Activated CD8-positive, alpha-beta memory T cell treated with anti-CD3 and anti-CD28 coated beads for 4 hours (primary cell): Measurements from ENCODE around the gene GLTP.
"Not testable (repeated sequence)": the region's sequence is repeated elsewhere in the genome, so short reads cannot be mapped to it uniquely, and the experiment has no call there.

Experiments
- DNase-seq, 2 donors: peaks; one replicate each; pipeline ENCODE4 v3.0.0-alpha.2; 2020; ENCODE audit warnings: low read depth in 2 of 2

Gene GLTP, protein sequence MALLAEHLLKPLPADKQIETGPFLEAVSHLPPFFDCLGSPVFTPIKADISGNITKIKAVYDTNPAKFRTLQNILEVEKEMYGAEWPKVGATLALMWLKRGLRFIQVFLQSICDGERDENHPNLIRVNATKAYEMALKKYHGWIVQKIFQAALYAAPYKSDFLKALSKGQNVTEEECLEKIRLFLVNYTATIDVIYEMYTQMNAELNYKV

DNA sequence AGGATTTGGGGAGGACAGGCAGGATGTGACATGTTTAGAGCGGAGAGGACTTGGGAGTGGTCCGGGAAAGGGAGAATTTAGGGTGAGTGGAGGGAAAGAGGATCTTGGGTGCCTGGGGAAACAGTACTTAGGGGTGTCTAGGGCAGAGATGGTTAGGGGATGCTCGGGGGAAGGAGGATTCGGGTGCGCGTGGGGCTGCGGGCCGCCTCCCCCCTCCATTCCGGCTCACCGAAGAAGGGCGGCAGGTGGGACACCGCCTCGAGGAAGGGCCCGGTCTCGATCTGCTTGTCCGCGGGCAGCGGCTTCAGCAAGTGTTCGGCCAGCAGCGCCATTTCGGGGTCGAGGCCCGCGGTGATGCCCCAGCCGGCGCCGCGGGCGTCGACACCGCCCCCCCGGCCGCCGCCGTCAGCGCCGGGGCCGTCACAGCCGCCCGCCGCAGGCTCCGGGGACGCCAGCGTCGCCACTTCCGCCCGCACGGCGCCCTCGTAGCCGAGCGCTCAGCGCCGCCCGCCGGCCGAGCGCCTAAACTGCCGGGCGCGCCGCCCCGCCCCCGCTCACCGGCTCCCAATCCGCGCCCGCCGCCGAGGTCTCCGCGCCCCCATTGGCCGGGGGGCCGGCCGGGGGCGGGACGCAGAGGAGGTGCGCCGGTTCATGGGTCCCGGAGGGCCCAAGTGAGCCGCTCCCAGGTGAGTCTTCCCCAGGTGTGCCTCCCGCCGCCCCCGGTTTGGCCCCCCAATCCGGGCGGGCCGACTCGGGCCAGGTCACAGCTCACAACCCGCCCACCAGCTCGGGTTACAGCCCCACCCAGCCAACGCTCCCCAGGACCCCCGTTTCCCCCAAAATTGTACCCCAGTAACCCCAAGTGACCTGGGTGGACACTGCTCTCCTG lies at the start of gene GLTP:
Gene GLTP (minus strand): TSS at position 499 of the 889 bp plus-strand sequence. CDS start 167 bp downstream, at position 332.
- peak; percentile 74 to 76 for DNase-seq

DNA sequence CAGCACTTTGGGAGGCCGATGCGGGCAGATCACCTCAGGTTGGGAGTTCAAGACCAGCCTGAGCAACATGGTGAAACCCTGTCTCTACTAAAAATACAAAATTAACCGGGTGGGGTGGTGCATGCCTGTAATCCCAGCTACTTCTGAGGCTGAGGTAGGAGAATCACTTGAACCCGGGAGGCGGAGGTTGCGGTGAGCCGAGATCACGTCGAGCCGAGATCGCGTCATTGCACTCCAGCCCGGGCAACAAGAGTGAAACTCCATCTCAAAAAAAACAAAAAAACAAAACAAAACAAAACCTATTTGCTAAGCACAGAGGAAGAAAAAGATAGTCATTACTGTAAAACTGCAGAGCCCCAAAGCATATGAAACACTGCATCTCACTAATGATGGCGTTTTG lies 49.0 kb upstream of the GLTP start:
- not testable (repeated sequence) for DNase-seq

DNA sequence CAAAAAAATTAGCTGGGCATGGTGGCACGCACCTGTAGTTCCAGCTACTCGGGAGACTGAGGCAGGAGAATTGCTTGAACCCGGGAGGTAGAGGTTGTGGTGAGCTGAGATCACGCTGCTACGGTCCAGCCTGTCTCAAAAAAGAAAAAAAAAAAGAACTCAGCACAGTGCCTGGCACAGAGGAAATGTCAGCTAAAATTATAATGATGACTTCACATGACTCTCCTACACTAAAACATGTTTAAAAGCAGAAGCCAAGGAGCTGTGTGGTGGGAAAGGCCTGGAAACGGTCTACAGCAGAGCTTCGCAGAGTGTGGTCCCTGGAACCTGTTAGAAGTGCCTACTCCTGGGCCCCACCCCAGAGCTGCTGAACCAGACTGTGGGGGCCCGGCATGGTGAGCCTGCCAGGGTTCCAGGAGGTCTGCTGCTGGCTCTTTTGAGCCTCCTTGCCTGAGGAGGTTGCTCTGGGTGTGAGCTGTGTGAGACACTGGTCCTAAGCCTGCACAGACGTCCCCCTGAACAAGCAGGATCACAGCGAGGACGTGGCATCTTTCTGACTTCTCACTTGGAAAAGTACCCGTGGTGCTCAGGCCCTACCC lies 47.8 kb upstream of the GLTP start:
- DNase-seq = no peak

DNA sequence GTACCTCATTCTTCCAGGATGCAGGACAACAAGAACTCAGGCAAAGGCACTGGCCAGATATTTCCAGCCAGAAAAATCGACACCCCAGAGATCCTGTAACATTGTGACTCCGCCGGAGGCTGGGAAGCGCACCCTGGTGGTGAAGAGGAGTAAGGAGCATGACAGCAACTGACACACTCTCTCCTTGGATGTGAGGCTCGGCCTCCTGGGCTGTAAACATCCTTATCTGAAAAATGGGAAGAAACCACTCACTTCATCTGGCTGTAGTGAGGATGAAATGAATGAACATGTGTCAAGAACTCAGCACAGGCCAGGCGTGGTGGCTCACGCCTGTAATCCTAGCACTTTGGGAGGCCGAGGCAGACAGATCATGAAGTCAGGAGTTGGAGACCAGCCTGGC lies 47.3 kb upstream of the GLTP start:
- peak in 1 of 2 donors; percentile 7 for DNase-seq

DNA sequence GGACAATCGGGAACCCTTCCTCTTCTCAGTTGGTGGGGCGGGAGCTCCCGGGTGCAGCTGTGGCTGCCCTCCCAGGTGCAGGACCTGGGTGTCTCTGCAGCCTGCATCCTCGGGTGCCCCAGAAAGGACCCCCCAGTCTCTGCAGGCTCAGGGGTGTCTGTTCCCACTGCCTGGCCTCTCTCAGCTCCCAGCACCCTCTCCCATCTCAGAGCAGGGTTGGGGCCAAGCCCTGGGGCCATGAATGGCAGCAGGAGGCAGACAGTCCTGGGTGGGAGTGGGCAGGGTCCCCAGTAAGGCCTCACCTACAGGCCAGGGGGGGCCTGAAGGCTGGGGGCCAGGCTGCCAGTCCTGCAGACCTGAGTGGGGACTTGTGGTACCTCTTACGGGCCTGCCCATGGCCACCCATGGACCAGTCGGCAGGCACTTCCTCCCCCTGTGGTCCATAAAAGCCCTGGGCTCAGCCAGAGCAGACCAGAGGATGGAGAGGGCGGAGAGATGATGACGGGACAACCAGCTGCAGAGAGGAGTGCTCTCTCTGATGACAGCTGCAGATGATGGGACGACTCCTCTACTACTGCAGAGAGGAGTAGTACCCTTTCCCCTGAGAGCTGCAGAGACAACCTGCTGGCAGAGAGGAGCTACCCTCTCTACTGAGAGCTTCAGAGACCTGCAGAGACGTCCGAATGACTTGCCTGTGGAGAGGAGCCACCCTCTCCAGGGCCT lies 46.3 kb upstream of the GLTP start:
- DNase-seq = no peak

DNA sequence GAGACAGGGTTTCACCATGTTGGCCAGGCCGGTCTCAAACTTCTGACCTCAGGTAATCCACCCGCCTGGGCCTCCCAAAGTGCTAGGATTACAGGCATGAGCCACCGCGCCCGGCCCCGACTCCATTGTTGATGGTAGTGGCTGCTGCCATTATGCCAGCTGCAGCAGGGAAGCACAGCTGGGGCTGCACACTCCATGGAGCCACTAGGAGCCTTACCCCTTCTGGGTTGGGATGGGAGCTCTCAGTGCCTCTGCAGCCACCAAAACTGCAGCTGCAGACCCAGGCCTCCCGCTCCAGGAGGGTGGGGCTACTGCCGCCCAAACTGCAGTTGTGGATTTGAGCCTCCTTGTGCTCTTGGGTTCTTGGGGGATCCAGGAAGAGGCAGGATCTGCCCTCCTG lies 45.7 kb upstream of the GLTP start:
- DNase-seq = no peak

DNA sequence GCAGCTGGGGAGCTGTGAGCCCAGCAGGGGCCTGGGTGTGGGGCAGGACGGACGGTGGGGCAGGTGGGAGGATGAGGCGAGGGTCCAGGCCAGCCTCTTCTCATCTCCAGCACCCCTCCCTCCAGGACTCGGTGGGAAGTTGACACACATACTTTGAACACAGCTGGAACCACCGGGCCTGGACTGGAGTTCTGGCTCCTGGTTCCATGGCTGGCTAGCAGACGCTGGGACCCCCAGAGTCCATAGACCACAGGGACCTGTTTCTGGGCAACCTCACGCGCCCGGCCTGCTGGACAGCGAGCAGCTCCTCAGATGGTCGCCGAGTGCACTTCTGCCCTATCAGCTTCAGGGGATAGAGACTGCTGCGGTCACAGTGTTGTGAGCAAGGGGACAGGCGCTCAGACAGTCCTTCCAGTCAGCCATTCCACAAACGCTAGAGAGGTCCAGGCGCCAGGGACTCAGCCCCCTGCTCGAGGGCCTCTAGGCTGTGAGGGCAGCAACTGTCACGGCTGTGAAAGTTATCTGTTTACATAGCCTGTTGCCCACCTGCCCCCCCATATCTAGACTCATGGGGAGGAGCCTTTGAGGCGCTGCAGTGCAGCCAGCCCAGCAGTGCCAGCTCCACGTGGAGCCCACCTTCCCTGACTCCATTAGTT lies 45.0 kb upstream of the GLTP start:
- DNase-seq = no peak

DNA sequence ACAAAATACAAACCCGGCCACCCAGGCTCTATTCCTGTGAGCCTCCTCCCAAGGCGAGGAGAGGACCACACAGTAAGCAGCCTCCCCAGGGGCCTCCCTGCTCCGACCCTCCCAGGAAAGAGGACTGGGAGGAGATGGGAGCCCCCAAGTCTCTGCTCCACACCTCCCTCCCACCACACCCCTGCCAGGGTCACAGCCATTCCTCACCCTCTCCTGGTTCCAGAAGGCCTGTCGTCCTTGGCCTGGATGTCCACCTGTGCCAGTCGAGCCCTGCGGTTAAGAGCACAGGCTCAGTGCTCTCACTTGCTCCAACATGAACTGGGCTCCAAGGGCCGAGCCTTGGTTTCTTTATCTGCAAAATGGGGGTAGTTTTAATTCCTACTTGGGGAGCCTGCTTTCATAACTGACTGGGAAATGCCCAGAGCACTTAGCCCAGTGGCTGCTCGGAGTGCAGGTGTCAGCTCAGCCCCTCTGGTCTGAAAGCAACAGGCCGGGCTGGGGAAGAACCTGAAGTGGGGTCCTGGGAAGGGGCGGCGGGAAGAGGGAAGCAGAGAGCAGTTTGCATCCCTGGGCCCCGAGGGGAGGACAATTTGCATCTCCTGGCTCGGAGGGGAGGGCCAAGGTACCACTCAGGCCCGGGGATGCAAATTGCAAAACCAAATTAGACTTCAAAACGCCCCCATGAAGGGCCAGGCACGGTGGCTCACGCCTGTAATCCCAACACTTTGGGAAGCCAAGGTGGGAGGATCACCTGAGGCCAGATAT lies 43.3 kb upstream of the GLTP start:
- DNase-seq = no peak

DNA sequence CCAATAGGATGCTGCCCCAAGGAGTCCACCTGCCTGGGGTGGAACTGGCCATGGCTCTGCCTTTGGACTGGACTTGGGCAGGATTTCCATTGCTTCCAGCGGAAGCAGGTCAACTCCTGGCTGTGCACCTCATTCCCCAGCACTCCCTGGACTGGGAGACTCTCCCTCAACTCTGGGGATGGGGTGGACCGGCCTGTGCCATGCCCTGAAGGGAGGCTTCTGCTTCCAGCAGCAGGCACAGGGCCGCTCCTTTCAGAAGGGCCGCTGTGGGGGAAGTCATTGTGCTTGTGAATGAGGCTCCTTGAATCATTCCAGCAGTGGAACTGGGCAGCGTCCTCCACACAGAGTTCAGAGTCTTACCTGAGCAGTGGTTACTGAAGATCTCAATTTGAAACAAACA lies 42.7 kb upstream of the GLTP start:
- DNase-seq = no peak

DNA sequence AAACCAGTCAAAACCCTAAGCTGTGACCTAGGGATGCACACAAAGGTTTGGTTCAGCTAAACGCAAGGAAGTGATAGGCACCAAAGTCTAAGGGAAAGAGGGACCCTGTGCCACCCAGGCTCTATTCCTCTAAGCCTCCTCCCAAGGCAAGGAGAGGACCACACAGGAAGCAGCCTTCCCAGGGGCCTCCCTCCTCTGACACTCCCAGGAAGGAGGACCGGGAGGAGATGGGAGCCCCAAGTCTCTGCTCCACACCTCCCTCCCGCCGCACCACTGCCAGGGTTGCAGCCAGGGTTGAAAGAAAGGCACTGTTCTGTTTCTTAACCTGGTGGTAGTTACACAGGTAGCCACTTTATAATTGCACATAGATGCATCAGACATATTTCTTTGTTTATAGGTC lies 41.6 kb upstream of the GLTP start:
- DNase-seq = no peak

DNA sequence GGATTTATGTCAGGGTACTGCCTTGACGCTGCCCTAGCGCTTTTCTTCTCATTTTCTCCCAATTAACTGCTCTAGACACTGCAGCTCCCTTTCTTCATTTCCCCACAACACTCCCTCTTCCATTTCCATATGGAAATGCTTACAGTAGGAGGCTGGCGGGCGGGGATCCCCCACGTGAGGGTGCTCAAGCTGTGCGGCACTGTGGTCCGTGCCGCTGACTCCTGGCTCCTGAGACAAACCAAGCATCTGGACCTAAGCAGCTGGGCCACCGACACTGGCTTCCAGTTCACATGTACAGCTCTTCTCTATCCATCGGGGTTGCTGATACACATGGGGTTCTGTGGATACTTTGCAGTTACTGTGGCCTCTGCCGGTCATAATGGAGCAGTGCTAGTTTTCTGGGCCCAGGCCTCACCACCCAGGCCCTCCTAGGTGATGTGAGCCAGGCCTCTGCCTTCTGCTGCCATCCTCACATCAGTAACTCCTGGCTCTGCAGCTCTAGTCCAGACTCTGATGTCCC lies 40.0 kb upstream of the GLTP start:
- DNase-seq = no peak

DNA sequence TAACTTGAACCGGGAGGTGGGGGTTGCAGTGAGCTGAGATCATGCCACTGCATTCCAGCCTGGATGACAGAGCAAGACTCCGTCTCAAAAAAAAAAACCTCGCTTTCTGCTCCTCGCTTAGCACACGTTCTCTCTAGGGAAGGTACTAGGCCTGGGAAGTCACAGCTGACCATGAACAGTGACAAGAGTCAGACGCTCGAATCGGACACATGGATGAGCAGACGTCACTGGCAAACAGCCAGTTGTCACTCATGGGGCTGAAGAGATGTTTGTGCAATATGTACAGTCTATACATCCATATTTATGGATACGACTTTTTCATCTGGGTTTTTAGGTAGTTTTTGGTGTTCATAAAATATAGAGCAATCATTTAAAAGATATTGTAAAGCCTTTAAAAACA lies 39.1 kb upstream of the GLTP start:
- no peak for DNase-seq

DNA sequence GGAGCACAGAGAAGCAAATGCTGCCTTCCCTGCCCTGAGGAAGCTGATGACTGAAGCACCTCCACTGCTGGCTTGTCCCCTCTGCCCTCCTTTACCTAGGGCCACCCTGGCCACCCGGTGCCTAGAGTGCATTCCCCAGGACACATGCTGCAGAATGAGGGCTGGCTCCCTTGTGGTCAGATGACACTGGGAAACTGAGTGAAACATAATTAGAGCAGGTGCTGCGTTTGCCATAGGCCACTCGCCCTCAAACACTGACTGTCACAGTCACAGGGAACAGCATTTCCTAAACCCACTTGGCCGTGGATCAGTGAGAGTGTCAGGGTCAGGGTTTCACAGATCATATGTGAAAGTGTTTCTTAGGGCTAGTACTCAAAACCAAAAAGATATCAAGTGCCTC lies 35.7 kb upstream of the GLTP start:
- no peak for DNase-seq

DNA sequence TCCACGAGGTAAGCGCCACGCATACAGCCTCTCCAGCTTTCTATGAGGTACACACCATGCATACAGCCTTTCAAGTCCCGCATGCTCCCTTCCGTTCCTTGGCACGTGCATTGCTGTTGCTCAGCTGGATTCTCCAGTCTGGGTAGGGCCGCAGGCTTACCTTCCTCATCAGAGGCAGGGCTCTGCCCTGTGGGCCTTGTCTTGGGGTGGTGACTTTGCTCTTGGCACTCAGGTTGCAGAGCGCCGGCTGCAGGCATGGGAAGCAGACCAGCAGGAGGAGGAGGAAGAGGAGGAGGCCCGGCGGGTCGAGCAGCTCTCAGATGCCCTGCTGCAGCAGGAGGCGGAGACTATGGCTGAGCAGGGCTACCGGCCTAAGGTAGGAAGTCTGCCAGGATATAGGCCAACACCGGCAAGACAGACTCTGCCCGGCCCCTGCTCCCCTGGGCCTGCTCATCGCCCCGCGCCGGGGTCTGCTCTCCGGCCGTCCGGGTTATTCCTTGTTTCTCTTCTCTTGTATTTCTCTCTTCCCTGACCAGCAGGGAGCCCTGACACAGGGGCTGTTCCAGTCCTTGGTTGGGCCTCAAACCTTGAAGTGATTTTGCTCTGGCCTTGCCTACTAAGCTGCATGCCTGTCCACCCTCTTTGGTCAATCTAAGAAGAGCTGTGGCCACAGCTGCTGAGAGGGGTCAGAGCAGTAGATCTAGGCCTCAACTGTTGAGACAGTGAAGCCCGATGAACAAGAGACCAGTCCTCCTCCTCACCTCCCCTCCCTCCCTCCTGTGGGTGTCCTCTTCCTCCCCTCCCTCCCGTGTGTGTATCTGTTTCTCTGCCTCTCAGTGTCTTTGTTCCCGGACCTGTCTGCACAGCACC lies 35.1 kb upstream of the GLTP start:
- DNase-seq = no peak

DNA sequence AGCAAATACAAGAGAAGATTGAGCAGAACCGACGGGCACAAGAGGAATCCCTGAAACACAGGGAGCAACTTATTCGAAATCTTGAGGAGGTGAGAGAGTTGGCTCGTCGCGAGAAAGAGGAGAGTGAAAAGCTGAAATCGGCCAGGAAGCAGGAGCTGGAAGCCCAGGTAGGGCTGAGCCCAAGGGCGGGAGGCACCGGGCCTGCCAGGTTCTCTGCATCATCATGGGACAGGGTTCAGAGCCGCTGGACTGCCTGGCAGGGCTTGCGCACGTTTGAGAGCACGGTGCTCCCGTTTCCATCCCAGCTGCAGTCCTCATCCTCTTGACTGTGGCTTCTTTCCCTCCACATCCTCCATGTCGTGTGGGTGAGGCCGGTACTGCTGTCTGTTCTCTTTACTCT lies 34.1 kb upstream of the GLTP start:
- no peak for DNase-seq

DNA sequence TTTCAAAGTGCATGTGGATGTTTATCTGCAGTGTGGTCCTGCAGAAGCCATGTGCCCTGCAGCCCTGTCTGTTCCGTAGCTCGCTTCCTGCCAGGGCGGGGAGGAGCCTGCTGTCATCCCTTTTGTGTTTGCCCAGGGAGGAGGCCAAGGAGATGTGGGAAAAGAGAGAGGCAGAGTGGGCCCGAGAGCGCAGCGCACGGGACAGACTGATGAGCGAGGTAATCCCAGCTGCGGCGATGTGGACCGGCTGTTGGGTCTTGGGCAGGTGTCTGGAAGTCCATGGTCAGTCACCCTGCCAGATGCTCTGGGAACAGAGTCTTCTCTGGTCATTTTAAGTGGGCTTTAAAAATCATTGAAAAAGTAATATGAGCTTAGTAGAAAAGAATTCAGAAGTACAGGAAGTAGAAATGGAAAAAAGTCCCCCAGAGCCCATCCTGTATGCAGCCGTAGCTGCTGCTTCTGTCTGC lies 32.5 kb upstream of the GLTP start:
- DNase-seq = no peak

DNA sequence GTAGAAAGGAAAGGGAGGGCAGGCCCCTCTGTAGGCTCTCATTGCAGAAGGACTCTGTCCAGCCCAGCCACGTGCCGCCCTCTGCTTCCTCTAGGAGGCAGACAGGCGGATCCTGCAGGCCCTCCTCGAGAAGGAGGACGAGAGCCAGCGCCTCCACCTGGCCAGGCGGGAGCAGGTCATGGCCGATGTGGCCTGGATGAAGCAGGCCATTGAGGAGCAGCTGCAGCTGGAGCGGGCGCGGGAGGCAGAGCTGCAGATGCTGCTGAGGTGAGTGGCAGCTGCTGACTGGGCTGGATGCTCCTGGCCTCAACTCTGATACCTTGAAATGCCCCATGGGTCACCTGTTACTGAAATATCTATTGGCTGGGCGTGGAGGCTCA lies 30.6 kb upstream of the GLTP start:
- DNase-seq = no peak

DNA sequence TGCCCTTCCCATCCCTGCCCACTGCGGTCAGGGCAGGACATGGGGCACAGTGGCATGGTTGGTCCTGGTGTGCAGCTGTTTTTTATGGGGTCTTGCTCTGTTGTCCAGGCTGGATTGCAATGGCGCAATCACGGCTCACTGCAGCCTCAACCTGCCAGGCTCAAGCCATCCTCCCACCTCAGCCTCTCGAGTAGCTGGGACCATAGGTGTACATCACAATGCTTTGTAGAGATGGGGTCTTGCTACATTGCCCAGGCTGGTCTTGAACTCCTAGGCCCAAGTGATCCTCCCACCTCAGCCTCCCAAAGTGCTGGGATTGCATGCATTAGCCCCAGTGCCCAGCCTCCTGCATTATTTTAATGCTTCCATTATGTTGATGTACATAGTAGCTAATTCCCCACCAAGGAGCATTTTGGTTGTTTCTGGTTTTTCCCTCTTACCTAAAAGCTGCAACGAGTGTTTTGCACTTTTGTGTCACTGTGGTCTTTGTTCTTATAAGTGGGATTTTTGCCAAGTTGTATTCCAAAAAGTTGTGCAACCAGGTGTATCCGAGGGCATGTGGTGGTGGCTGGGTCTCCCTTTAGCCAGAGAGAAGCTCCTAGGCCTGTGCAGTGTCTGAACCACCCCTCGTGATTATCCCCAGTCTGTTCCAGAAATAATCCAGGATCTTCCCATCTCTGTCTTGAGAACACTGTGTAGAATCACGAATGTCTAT lies 30.1 kb upstream of the GLTP start:
- no peak for DNase-seq

DNA sequence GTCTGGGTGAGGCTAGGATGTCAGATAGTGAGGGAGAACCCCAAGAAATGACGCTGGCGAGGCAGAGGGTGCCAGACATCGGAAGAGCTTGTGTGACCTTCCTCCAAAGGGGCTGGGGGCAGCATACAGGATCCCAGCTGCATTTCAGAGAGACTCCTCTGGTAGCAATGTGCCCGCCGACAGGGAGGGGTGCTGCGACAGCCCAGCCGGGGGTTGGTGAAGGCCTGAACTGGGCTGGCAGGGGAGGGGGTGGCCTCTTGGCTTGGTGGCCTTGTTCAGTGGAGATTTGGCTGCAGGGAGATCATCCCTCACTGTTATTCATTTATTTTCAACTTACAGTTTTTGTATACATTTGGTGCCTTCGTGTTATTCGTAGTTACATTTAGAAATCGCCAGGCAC lies 25.0 kb upstream of the GLTP start:
- no peak for DNase-seq
